Posterior cingulate gyrus (tissue), 11 donors: ENCODE data around the gene SHQ1.

Source experiments
- DNase-seq, 10 donors: peaks; one replicate each; pipeline versions ENCODE4 v3.0.0 to v3.0.0-alpha.2; 2020 to 2021; ENCODE audit warnings: mixed read lengths in 3 of 10
- intact Hi-C: fragments of 100-400 bp; cut with DNase I; formaldehyde crosslinking; loops from one replicate; pipeline ENCODE4 v1.15.1; 2023

SHQ1 gene

DNA sequence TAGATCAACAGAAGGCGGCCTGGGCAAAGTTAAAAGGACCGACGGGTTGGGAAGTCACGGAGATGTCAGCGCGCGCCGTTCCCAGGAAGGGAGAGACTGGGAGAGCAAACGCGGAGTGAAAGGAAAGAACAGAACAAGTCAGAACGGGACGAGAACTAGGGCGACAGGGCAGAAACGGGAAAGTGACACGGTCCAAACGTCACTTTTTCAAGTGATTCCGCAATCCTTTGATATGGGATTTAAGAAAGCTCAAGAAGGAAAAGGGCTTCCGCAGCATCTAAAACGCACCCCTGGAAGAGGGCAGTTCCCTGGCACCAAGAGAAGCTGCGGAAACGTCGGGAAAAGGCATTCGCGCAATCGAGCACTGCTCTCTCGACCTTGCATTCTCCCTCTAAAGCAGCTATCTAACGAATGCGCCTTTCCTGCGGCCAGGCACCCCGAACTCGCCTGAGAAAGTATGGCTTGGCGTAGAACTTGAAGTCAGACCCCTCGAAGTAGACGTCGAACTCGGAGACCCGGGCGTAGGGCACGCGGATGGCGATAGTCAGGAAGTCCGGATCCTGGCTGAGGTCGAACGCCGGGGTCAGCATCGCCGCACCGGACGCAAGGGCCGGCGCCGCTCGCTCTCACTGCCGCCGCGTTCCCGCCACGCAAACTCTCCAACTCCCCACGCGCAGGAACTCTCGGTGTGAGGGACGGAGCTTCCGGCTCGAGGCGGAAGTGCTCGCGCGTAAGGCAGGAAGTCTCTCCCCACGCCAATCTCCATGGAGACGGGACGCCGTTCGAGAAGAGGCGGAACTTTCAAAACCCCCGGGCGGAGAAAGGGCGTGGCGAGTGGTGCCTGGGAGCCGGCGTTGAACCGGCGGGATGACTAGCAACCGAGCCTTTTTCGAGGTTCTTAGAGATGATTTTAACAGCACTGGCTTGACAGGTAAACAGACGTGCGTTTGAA, at the start of gene SHQ1:
Gene SHQ1, minus strand, starts transcription at position 695 of the 952 bp plus-strand sequence. Its CDS starts 105 bp downstream, at position 590.
- DNase-seq, result peak; percentile 86 to 99 (median 94)
- intact Hi-C loops, result loop anchor here (5.0 kb wide), 2 partner anchors 39 to 149 kb away; partner anchors contain the start of genes GXYLT2 and PPP4R2

DNA sequence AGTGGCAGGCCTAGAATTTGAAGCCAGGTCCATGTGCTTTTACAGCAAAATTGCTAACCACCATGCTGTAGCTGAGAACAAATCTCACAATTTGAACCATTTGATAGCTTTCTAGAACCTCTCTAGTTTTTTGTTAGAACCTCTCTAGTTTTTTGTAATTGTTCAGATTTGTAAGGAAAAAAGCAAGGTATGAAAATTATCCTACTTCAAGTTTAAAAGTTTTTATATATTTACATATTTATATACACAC, 49.4 kb upstream of the SHQ1 start:
- intact Hi-C loops, result no loop called here
- no peak for DNase-seq

DNA sequence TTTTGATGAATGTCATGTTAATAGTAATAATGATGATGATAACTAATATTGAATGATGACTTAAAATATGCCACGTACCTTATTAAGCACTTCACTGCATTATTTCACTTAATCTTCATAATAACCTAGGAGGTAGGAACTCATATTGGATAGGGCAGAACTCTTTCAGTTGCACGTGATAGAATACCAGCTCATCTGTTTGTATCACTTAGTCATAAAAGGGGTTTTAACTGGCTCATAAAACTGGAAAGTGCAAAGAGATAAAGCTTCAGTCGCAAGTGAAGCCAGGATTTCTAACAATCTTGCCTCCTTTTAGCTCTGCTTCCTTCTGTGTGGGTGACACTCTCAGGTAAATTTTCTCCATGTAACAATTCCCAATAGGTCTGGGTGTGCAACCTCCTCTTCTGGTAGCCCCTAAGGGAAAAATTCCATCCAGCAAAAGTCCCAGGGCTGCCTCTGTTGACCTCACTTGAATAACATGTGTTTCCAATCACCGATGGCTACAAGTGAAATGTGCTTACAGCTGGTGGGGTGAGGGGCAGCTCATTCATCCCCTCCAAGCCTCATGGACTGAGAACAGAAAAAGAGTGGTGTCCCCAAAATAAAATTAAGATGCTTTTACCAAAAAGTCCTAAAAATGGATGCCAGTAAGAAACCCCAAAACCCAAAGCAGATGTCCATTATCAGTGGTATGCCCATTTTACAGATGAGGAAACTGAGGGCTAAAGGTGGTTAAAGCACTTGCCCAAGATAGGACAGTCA, 48.9 kb upstream of the SHQ1 start:
- intact Hi-C loops, result no loop called here
- no peak for DNase-seq

DNA sequence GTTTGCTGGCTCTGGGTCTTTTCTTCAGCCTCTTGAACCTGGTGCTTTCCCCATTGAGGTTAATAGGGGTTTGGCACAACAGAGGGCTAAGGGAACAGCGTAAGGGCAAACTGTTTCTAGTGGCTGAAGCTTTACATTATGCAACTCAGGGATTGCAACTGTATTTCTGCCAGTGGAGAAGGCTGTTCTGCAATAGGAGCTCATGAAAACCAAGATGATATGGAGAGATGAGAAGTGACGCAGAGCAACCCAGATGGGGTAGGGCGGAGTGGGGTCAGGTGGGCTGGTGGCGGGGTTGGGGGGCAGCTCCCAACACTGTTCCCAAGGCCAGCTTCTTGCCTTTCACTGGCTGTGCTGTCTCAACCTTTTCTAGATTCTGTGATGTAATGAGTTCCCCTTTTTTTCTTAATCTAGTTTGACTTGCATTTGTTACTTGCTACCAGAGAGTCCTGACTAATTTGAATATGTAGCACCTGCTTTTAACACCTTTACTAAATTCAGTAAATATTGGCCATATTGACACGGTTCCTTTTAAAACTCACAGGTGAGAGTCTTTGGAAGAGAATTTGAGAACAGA, 46.8 kb upstream of the SHQ1 start:
- DNase-seq, result no peak
- intact Hi-C loops, result loop anchor here (5.0 kb wide), 1 partner anchor 42 kb away; no protein-coding TSS in a partner anchor

DNA sequence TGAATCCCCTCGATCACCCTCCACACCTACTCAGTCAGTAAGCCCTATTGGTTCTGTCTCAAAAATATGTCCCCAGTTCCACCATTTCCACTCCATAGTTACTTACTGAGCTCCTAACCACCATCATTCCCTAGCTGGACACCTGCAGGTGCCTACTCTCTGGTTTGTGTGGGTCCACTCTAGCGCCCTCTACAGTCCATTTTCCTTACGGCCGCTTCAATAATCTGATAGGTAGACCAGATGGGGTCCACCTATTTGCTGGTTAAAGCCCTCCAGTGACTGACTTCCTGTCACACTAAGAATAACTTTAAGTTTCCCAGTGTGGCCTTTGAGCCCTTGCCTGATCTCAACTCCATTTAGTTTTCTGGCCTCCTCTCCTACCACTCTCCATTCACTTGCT, 44.6 kb upstream of the SHQ1 start:
- DNase-seq, result no peak
- intact Hi-C loops, result loop anchor here (5.0 kb wide), 1 partner anchor 44 kb away; no protein-coding TSS in a partner anchor

DNA sequence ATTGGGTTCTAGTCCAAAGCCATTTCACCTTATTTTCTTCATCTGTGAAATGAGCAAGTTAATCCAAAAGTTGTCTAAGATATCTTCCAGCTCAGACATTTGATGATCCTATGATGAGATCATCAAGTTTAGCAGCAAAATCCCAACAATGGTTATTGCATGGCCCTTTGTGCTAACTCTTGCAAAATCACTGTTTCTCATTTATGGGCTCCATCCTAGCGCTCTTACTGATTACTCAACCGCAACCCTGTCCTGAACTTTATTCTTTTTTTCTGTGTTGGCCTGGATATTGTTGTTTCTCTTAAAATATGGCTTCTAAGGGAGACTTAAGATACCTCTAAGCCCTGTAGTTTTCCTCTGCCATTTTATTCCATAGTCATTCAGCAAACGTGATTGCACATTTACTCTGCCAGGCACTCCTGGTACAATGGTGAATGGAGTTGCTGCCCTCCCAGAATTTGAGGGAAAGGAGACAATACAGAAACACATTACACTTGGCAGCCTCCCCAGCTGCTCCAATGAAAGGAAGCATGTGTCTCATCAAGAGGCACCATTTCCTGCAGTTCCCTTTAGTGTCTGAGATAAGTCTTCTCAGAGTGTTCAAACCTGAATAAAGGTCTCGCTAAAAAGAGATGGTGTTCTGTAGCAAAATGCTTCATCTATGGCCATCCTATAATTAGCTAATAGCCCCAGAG, 44.0 kb upstream of the SHQ1 start:
- peak in 7 of 10 donors; percentile 43 to 89 (median 62) for DNase-seq
- intact Hi-C loops, result loop anchor here (5.0 kb wide), 1 partner anchor 45 kb away; no protein-coding TSS in a partner anchor

DNA sequence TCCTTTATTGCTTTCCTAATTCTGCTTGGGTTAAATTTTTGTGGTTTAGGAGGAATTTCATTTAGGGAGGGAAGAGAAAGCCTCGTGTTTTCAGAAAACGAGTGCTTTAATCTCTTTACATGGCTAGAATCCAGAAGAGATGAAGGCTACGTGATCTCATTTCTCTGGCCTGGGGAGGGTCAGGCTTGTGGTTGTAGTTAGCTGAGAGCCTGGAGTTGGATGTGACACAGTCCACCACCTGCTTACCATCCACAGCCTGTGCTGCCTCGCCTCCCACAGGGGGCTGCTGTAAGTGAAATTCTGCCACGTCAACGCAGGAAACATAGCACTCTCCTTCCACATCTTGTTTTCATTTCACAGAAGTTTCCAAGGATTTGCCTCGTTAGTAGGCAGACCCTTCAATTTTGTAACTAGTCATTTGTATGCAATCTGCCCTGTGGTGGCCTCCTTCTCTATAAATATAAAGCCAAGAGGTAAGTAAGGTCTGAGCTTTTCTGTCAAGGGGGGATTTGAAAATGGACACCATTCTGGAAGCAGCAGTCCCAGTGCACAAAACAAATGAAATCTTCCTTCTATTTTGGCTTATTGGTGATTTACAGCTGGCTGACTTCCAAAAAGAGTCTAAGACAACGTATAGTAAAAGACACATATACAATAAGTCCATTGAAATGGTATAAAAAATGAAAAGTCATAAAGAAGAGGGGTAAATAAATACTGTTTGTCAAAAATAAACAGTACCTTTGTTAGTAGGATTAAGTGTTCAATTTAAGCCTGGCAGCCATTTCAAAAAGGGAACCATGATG, 43.0 kb upstream of the SHQ1 start:
- intact Hi-C loops, result loop anchor here (5.0 kb wide), 1 partner anchor 46 kb away; no protein-coding TSS in a partner anchor
- peak in 1 of 10 donors; percentile 22 for DNase-seq

DNA sequence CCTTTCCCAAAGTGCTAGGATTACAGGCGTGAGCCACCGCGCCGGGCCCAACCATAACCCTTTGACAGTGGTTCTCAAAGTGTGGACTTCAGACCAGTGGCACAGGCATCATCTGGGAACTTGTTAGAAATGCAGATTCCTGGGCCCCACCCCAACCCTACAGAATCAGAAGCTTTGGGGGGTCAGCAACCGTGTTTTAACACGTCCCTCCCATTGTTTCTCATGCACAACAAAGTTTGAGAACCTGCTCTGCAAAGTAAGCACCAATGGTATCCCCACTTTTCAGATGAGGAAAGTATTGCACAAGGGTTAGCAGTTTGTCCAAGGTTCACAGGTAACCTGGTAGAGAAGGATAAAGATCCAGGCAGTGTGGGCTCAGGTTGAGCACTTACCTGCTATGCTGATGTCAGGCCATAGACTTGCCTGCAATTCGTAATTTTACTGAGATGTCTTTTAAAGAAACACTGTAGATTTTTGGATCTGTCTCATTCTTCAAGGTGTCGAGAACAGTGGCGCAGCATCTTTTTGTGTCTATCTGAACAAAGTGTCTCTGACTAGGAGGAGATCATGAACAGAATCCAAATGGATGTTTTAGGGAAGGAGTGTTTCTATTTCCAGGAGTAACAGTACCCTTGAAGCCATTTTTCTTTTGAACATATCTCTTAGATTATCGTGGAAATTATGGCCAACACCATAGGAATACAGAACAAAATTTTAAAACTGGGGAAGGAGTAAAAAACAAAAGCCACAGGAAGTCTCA, 42.1 kb upstream of the SHQ1 start:
- intact Hi-C loops, result loop anchor here (5.0 kb wide), 1 partner anchor 47 kb away; no protein-coding TSS in a partner anchor
- no peak for DNase-seq

DNA sequence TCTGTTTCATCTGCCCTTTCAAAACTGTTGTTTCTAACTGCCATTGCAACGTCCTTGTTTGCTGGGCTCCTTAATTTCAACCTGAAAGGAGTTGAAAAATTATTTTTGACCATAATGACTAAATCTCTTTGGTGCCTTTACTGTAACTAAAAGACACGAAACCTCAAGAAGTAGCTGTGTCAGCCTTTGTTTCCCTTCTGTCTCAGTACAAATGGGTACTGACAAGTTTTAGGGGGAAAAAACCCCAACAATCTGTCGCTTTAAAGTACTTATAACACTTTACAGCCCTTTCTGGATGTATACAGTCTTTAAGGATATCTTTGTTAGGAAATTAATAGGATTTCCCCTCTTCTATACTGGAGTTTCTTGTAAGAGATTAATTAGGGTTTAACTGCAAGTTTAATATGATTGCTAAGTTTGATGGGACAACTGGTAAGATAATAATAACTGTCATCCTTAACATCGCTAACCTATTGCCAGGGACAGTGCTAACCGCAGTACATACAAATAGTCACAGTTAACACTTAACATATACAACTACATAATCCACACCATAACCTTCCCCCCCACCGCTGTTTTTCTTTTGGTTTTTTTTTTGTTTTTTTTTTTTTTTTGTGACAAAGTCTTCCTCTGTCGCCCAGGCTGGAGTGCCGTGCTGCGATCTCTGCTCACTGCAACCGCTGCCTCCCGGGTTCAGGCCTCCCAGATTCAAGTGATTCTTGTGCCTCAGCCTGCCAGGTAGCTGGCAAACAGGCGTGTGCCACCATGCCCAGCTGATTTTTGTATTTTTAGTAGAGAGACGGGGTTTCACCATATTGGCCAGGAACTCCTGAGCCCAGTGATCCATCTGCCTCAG, 41.3 kb upstream of the SHQ1 start:
- DNase-seq, result peak in 2 of 10 donors; percentile 29 to 46
- intact Hi-C loops, result loop anchor here (5.0 kb wide), 3 partner anchors 42 to 108 kb away; partner anchors contain the start of genes PPP4R2 and SHQ1

DNA sequence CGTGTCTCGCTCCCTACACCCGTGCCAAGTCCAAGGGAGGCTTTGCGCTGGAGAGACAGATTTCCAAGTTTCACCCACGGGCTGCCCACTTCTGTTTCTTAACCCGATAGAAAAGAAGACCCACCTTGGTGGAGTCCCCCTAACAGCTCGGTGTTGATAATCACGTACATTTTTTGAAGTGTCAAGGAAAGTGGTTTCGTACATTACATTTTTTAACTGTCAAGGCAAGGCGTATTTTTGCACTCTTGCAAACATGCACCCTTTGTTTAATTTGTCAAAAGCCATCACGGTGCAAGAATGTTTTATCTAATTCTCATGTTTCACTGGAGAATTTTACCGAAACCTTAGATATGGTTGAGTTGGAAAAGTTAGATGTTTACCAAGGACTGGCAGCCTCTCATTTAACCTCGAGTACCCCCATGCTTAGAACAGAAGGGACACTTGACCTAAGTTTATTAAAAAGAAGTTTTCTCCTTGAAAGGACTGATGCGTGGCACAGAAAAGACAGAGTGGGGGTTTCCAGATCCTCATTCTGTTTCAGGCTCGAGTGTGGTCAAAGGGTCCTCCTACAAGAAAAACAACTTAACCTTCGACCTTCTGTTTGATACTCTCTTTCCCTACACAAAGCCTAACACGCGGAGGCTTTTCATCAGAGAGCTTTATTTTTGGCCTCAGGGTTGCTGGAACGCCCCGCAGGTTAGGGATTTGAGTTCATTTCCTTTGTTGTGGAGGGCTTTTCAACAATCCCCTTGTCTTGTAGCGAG, 40.5 kb upstream of the SHQ1 start:
- intact Hi-C loops, result loop anchor here (5.0 kb wide), 2 partner anchors 41 to 109 kb away; partner anchors contain the start of genes PPP4R2 and SHQ1
- DNase-seq, result peak in 4 of 10 donors; percentile 12 to 38 (median 25)

DNA sequence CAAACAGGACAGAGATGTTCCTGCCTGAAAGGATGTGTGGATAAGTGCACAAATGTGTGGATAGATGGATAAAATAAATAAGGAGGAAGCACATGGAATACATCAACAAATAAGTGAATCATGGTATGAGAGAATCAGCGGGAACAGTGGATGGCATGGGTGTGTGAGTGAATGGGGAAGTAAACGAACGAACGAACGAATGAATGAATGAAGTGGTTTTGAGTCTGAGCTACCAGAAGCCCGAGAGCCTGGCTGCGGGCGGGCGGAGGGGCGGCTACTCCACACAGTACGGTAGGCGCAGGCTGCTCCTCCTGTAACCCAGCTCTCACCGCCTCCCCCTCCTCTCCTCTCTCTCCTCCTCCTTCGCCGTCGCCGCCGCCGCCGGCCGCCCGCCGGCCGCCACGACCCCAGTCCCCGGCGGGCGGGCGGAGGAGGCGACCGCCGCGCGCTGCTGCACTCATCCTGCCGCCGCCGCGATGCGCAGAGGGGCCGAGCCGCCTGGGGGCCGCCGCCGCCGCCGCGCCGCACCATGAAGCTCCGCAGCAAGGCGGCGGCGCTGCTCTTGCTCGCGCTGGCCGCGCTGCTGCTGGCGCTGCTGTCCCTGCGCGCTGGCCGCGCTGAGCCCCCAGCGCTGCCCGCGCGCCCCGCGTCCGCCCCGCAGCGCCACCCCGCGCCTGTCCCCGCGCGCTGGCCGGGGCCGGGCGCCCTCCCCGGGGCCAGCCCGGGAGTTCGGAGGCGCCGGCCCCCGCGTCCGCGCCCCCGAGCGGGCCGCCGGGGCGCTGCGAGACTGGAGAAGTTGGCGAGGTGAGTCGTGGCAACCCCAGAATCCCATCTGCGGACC, 39.7 kb upstream of the SHQ1 start, which contains the start of gene GXYLT2:
Gene GXYLT2, plus strand, starts transcription at position 342 of the 841 bp plus-strand sequence. Its CDS starts 188 bp downstream, at position 530.
- peak; percentile 61 to 97 (median 78) for DNase-seq
- intact Hi-C loops, result loop anchor here (5.0 kb wide), 2 partner anchors 41 to 109 kb away; partner anchors contain the start of genes PPP4R2 and SHQ1

DNA sequence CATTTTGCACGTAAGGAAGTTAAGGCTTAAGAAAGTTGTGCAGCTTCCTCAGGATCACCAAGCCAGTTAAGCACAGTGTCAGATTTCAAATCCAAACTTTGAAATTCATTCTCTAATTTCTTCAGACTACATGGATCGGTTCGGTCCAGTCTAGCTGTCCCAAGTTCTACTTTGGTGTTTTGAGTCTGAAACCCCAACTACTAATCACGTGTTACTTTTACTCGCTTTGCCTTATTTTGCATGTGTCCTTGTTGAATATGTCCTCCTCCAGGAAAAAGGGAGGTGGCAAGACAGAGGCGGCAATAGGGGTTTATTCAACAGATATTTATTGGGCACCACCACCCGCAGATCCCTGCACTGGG, 39.1 kb upstream of the SHQ1 start:
- intact Hi-C loops, result loop anchor here (5.0 kb wide), 2 partner anchors 40 to 110 kb away; partner anchors contain the start of genes PPP4R2 and SHQ1

DNA sequence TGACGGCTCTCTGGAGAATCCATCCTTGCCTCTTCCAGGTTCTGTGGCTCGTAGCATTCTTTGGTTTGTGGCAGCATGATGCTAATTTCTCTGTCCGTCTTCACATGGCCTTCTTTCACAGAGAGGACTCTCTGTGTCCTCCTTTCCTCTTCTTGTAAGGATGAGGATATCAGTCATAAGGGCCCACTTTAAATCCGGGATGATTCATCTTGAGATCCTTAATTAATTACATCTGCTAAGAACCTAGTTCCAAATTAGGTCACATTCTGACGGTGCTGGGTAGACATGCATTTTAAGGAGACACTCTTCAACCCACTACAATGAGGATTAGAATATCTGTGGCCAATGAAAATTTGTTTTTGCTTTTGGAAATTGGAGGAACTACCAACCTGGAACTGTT, 23.9 kb upstream of the SHQ1 start:
- intact Hi-C loops, result no loop called here
- DNase-seq, result no peak

More for the DNA sequence above, 39.1 kb upstream of the SHQ1 start:
- DNase-seq, result no peak

DNA sequence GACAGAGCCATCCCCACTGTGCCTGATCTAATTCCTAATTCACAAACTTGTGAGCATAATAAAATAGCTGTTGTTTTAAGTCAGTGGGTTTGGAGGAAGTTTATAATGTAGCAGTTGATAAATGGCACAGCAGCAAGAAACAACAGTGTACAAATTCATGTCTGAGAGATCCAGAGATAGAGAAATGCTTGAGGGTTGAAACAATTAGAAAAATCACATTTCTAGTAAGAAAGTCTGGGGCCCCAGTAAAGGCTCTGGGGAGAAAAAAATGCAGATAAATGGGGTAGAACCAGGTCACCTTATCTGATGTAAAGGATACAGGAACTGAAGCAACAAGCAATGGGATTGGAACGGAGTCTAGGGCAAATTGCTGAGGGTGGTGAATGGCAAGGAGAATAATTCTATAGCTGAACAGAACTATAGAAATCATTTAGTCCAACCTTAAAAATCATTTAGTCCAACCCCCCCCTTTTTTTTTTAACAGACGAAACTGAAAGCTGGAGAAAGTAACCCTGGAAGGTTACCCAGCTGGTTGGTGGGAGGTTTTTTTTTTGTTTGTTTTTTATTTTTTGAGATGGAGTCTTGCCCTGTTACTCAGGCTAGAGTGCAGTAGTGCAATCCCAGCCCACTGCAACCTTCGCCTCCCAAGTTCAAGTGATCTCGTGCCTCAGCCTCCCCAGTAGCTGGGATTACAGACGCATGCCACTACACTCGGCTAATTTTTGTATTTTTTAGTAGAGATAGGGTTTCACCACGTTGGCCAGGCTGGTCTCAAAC, 14.3 kb upstream of the SHQ1 start:
- intact Hi-C loops, result no loop called here
- DNase-seq, result no peak

DNA sequence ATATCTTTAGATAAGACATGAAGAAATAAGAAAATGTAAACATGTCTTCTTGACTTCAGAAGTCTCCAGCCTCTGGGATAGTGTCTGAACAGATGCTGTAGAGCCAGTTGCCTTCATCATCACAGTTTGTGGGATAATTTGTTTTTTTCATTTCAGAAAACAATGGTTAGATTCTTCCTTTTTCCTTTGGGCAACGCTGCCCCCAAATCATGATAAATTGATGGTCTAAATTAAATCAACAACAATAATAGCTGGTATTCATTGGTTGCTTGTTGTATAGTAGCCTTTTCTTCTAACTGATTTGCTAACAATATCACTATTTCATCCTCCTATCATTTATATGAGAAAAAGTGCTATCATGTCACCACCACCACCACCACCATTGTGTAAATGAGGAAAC, 12.6 kb upstream of the SHQ1 start:
- intact Hi-C loops, result no loop called here
- DNase-seq, result no peak
